GM21786 (cell line): ENCODE data around the gene PLCB1.
A peak's percentile ranks its signal among the peaks of the same experiment; 100 is the strongest.

Source experiments
- ATAC-seq: cut with Tn5 transposase; IDR thresholded peaks from one replicate; pipeline ENCODE4 v1.9.1; 2021; ENCODE audit not compliant: unreplicated experiment

PLCB1 gene

DNA sequence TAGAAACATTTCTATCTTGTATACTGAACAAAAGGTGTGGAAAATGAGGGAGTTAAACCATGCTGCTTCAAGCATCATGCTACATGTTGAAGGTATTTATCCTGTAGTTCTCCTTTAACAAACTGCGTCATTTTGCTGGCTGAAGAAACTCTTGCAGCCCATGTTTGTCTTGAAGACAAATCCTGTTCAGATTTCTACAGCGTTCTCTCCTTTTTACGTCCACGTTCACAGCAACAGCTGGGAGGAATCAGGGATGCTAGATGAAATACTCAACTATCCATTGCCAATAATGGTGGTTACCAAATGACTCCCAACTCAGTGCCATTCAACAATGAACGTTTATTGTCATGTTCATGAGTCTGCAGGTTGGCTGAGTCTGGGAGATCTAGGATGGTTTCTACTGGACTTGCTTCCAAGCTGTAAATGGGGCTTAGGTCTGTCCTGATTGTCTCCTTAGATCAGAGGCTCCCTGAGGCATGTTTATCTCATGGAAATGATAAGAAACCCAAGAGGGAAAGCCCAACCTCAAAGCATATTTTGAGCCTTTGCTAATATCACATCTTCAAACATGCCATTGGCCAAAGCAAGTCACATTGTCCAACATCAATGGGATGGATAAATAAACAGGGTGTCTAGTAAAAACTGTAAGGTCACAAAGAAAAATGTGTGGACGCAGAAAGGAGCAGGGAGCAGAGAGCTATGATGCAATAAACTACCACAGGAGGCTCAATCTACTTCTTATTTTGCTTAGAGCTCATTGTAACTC, 2.7 kb upstream of the PLCB1 start:
- ATAC-seq: no peak

DNA sequence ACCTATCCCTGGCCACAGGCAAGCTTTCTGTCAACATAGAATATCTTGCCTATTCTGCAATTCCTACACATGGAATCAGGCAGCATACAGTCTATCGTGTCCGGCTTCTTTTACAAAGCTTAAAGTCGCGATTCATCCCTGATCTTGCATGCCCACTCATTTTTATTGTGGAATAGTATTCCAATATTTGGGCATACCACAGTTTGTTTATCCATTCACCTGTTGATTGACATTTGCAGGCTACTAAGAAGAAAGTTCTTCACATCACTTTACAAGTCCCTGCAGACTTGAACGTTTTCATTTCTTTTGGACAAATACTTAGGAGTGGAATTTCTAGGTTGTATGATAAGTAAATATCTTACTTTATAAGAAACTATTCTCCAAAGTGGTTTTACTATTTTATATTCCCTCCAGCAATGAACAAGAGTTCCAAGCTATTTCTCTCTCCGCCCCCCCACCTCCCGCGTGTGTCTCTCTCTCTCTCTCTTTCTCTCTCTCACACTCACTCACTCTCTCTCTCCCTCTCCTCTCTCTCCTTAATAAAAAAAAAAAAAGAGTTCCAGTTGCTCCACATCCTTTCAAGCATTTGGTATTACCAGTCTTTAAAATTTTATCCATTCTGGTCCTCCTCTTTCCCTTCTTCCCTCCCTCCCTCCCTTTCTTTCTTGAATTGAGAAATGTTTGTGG, 1.1 kb upstream of the PLCB1 start:
- no peak for ATAC-seq

DNA sequence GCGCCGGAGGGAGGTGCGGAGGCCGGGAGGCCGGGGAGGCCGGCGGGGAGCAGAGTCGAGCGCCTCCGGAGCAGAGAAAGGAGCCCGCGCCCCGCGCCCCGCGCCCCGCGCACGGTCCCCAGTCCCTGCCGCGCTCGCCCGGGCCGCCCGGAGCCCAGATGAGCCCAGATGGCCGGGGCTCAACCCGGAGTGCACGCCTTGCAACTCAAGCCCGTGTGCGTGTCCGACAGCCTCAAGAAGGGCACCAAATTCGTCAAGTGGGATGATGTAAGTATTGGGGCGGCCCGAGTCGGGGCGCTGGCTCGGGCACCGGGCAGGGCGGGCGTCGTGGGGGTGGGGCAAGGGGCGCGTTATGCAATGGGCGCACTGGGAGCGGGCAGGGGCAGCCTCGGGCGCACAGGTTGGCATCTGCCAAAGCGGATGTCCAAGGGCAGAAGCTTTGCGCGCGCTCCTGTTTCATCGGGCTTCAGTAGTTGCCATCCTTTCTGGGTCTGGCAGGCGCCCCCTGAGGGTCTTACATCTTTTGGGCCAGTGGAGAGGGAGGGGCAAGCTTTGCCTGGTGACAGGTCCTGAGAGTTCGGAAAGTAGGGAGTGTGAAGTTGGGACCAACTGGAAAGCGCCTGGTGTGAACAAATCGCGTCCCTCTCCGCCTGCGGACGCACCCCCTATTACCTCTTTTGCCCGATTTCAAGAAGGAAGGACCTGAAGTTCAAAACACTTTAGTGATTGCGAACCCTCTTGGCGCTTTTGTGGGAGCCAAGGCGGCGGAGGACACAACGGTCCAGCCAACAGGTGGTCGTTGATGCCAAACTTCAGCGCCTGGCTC, 631 bp downstream of the PLCB1 start:
- ATAC-seq: no peak

DNA sequence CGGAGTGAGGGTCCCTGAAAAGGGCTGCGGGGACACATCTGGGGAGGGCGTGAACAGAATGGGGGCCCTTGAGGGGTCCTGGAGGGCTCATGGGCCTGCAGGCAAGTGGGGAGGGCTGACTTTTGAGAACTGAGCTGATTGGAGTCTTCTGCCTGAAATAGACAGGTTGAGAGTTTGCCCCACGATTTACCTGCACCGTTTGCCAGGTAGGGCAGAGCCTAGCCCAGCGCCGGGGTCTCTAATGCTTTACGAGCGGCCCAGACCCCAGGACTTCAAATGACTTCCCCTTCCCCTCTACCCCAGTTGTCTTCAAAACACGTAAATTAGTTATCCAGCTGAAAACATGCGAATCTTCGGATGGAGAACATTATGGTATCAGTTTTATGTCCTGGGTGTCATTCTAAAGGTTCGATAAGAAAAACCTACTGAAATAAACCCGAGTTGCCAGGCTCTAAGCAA, 1.3 kb downstream of the PLCB1 start:
- ATAC-seq: no peak

DNA sequence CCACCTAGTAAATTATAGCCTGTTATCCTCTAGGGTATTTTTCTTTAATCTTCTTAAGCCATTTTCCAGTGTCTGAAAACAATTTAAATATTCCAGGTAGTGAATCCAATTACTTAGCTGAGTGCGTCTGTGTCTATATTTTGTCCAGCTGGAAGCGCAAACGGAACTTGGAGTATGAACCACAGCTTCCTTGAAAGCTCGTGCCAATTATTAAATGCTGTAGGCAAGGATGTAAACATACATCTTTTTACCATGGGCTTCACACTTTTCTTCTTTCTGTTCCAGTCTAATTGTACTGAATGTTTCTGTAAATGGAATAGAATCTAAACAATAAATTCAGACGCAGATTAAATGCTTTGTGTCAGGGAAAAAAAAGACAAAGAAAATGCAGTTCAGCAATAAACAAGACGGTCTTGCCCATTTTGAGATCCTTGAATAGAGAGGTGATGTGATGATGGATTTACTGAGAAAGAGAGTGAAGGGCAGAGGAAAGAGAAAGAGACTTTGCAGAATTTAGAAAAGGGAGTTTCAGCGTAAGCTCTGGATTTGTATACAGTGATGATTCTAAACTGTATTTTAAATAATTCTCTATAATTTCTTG, 1.9 kb downstream of the PLCB1 start:
- no peak for ATAC-seq

DNA sequence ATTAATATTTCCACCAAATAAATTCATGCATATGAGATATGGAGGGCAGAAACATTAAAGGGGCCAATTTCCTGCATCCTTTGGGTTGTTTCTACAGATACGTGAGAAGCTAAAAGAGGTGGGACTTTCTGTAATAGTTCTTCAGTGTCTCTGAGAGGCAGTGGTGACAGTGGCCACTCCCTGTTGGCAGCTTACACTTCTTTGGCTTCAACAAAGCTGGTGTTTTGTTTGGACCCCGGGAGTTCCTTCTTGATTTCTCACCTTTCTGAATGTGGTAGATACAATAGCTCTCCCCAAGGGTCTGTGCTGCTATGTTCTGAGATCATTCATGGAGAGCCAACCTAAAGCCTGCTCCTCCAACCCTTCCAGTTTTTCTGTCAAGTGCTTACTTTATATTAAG, 7.8 kb downstream of the PLCB1 start:
- no peak for ATAC-seq

DNA sequence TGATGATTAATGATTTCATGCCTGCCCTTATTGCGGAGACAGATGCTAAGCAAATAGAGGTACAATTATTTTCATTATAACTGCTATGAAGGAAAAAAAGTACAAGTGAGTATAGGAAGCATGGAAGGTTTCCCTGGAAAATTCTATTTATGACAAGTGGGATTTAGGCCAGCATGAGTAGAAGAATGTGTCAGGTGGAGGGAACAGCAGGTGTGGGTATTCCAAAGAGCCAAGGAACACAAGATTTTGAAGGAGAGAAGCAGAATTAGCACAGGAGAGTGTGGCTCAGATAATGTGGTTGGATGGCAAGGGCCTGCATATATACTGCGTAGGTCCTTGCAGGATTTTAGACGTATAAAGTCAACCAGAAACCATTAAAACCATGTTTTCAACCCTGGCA, 11.4 kb downstream of the PLCB1 start:
- ATAC-seq: no peak

DNA sequence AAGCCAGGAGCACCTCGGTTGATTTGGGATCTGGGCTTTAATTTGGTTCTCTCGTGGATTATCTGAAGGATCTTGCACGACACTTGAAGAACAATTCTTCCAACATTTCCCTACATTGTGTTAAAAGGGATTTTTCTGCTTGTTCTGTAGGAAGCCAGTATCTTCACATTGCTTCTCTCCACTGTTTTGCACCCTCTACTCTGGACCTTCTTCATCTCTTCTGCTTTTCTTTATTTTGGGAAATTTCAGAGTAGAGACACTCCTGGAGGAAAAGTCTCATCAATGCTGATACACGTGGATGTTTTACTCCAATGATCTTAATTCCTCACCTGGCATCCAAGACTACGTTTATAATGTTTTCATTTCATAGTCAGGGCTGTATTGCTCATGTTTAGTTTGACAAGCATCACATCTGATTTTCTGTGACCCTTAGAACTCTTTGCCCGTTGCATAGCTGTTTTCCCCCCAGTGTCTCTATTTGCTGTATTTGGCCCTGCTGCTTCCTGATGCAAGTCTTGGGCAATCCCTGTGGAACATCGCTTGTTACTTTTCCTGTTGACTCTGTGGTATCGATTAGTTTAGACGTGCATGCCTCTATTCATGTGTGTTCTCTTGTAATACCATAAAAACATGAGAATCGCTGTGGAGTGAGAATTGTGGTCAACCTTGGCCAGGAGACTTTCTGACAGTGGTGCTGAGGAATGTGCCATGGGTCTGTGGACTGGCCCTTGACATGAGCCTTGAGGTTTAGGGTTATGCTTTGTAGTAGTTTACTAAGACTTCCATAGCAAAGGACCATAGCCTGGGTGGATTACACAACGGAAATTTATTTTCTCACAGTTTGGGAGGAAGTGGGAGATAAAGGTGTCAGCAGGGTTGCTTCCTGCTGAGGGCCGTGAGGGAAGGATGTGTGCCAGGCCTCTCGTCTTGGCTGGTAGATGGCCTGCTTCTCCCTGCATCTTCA, 12.5 kb downstream of the PLCB1 start:
- no peak for ATAC-seq

DNA sequence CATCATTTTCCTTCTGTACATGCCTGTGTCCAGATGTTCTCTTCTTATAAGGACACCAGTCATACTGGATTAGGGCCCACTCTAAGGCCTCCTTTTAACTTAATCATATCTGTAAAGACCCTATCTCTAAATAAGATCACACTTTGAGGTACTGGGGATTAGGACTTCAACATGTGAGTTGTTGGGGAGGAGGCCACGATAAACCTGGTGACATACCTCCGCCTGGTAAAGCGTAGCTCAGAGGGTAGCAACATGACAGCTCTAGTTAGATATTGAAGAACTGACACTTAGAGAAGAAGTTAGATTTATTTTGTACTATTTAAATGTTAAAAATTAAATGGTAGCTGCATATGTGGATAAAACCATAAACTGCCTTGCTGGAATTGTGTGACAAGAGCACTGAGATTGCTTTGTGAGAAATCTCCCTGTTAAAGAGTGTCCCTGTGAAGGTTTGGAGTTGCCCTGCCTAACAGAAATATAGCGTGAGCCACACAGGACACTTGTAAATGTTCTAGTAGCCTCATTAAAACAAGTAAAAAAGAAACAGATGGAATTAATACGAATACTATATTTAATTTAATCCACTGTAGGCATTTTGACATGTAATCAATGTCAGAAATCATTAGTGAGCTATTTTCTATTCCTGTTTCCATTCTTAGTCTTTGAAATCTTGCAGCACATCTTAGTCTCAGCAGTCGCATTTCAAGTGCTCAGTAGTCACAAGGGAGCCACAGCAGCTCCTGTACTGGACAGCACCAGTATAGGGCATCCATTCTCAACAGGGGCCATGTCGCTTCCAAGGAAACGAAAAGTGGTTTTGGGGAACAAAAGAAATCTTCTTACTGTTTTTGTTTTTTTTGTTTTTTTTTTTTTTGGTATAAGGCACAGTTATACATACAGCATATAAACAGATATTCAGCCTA, 13.4 kb downstream of the PLCB1 start:
- no peak for ATAC-seq

DNA sequence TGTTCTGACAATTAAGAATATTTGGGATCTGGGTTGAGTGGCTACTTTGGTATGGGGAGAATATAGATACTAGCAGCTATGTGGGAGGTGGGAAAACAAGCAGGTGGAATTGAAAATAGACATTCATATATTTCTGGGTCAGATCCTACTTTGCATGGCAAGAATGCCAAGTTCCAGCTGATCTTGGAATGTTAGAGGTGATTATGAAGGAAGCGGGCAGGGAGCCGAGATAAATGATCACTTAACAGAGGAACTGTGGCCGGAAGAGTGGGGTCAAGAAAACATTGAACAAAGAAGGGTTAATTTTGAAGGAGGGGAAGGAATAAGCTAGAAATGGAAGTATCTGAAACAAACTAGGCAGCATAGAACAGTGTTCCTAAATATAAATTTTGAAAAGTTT, 15.4 kb downstream of the PLCB1 start:
- ATAC-seq: no peak

DNA sequence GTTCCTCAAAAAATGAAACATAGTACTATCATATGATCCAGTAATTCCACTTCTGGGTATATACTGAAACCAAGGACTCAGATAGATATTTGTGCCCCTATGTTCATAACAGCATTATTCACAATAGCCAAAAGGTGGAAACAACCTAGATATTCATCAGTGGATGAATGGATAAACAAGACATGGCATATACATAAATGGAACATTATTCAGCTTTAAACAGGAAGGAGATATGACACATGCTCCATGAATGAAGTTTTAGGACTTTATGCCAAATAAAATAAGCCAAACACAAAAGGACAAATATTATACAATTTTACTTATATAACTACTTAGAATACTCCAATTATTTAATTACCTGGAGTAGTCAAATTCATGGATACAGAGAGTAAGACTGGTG, 16.4 kb downstream of the PLCB1 start:
- no peak for ATAC-seq

DNA sequence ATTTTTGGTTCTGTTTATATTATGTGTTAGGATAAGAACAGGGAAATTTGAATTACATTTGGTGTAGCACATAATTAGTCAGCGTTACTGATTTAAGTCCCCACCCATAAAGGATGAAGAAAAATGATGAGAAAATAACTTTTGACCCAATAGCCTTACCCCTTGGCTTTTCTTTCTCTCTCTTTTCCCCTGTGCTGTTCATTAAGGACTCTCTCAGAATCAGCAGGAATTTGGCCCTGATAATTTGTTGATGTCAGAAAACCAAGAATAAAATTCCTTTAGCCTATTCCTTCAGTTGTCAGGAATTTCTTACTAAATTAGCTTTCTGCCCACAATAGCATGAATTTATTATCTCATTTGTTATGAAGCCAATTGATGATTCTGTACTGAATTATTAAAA, 18.5 kb downstream of the PLCB1 start:
- ATAC-seq: no peak

DNA sequence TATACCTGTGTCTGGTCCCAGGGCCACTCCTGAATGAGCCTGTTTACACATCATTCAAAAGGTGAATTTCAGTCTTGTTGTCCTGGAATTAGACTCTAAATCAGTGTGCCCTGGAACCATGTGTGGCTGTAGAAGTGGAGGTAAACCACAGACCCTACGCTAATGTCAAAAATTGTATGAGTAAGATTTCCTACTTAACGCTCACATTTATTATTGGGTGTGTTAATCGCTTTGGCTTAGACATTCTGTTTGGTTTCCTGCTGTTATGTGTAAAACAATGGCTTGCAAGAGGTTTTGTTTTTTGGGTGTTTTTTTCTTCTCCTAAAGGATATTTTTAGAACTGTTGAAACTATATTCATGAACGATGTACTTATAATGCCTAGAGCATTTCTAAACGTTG, 19.3 kb downstream of the PLCB1 start:
- ATAC-seq: no peak

DNA sequence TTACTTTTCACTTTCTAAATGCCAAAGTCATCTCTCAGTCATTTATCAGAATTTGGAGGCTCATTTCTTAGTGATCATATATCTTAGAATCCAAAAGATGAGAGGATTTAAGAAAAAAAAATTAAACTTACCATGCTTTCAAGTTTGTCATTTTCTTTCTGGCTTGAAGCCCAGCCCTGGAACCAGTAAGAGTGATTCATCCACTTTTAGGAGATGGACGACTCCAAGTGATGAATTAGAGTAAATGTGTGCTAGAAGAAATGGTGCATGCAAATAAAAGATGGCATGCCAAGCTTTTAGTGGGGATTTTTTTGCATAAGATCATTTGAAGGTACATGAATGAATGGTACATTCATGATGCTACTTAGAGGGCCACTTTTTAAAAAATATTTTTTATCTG, 20.1 kb downstream of the PLCB1 start:
- no peak for ATAC-seq

DNA sequence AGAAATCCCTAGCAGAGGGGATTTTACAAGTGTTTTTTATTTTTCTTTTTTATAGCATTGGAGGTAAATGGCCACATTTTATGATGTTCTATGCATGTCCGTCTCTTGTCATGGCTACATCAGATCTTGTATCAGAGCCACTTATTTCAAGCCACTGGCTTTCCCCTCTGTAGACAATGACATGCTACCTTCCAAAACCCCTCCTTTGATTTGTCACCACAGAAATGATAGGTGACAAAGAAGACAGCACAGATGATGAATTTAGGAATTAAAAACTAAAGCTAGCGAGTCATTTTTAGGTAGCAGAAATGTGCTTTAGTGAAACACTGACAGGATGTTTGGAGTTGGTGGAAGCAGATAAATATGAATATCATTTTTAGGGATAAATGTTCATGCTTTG, 20.8 kb downstream of the PLCB1 start:
- no peak for ATAC-seq

DNA sequence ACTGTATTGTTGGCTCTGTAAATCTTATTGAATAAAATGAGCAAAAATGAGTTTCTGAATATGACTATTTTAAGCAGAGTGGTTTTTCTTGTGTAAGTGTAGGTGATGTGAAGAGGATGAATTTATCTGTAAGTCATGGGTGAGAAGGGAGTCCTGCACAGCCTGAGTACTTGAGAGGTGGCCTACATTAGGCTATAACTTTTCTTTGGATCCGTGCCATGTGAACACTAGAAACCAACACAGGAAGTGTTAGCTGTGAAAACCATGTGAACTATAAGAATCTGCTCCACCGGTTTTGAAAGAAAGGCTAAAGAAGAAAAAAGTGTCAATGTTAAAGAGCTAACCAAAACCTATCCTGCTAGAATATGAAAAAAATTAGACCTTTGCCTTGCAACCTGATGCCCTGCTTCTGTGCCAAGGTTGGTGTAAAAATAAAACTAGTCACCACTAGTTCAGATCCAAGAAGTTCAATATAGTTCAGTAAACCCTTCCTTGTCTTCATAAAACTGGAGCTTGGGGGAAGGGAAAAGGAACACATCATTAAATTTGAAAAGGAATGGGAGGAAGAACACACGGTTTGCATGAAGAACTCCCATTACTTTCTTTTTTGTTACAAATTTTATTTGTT, 21.3 kb downstream of the PLCB1 start:
- ATAC-seq: peak; percentile 54

DNA sequence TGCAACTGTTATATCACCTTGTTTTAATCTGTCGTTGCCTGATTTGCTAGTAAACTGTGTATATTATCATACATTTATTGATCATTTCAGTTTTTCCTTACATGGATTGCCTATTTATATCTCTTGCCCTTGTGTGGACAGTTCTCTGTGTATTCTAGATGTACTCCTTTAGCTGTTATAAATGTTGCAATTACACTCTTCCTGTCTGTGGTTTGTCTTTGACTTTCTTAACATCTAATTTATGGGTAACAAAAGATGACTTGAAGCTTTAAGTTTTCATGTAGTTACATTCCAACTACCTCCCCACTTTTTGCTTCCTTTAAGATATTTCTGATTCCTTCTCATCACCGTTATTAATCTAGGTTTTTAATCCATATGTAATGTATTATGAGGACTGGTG, 22.6 kb downstream of the PLCB1 start:
- no peak for ATAC-seq

DNA sequence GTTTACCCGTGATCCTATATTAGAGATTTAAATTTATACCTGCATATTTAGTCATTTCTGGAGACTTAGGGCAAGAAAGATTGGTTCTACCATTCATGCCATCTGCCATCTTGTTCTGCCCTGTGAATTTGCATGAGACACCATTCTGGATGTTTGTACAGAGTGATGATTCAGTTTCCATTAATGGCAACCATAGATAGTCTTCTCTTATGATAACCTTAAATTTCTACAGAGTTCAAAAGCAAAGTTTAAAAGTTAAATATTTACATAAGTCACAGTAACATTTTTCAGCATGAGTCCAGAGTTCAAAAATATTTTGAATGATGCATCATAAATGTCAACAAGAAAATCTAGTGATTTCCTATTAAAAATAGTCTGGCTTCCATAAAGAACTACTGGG, 23.2 kb downstream of the PLCB1 start:
- no peak for ATAC-seq

DNA sequence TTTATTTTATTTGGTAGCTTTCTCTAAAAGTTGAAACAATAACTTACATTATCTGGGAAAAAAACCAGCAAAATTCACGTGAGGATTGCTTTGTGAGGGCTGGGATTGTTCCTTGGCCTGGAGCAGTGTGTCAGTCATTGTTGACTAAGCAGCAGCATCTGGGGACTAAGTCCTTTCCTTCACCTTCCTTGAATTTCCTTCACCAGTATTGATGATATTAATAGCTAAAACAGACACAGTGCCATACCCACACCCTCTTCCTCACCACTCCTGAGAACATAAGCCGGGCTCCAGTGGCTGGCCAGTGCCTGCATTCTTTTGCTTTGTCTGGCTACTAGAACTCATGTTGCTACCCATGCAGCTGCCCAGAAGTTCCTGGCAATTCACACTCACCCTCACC, 23.7 kb downstream of the PLCB1 start:
- no peak for ATAC-seq
